GM12878 (cell line): ENCODE measurements around the gene PITPNB. TPM values are rescaled to one million over a fixed set of nuclear protein-coding genes. Genes with fewer than 3 reads are reported as not detected.

ENCODE experiments used
- ATAC-seq: fragments of 200-7000 bp; cut with Tn5 transposase; 3 replicates; pipeline ENCODE4 v1.9.1; 2020; ENCODE audit warnings: mild to moderate bottlenecking, moderate library complexity
- BruUV-seq: library from RNA; stranded (reverse); fragments of 400-500 nt; replicated peaks from 2 replicates; lab custom pipeline; 2021; lab: Mats Ljungman, UMichigan
- CTCF ChIA-PET: fragments of 300-600 bp; sonication (Branson Sonifier 250); formaldehyde crosslinking; extraction: SDS; loops from one replicate; lab custom pipeline; 2021; ENCODE audit warnings: inconsistent platforms; lab: Yijun Ruan, JAX
- POLR2A ChIA-PET: fragments of 350-600 bp; formaldehyde crosslinking; extraction: SDS; loops from one replicate; lab custom pipeline; 2021; ENCODE audit warnings: inconsistent platforms; lab: Charles Lee
- RAD21 ChIA-PET: fragments of 300-600 bp; sonication (Branson Sonifier 250); formaldehyde crosslinking; loops from one replicate; lab custom pipeline; 2023; ENCODE audit warnings: antibody characterized with exemption; ENCODE audit not compliant: unreplicated experiment; lab: Charles Lee
- SMC1A ChIA-PET: fragments of 300-600 bp; sonication (Branson Sonifier 250); formaldehyde crosslinking; loops from one replicate; lab custom pipeline; 2023; ENCODE audit not compliant: unreplicated experiment, uncharacterized antibody; lab: Charles Lee
- DNase-seq: peaks from one replicate; pipeline ENCODE4 v3.0.0-alpha.2; 2011; ENCODE audit warnings: low read depth, low spot score
- FAIRE-seq: peaks from 3 replicates; lab custom pipeline; 2011; peaks lifted over from hg19 to GRCh38; lab: Jason Lieb, UNC
- H2AFZ ChIP-seq: 2 replicates; pipeline ENCODE4 v1.6.0; 2011; ENCODE audit warnings: low read depth, low read length, control low read depth; ENCODE audit not compliant: control insufficient read depth
- H3K27ac ChIP-seq: 2 replicates; pipeline ENCODE4 v1.5.1; 2011; ENCODE audit warnings: control low read depth; ENCODE audit not compliant: control insufficient read depth, insufficient read depth
- H3K27me3 ChIP-seq, 2 experiments: replicated peaks in 1 of 2; 2 replicates each; pipeline versions ENCODE4 v1.6.0 to v1.6.1; 2011; ENCODE audit warnings: low read length in 1 of 2; ENCODE audit not compliant: control insufficient read depth in 2 of 2, insufficient read depth in 2 of 2
- H3K36me3 ChIP-seq, 2 experiments: 2 replicates each; pipeline ENCODE4 v1.5.1; 2011; ENCODE audit warnings: low read length in 1 of 2; ENCODE audit not compliant: control insufficient read depth in 2 of 2, insufficient read depth in 2 of 2
- H3K4me1 ChIP-seq: 2 replicates; pipeline ENCODE4 v1.6.1; 2011; ENCODE audit warnings: mild to moderate bottlenecking, low read length, moderate library complexity, mixed read lengths; ENCODE audit not compliant: control insufficient read depth, insufficient read depth
- H3K4me2 ChIP-seq: 2 replicates; pipeline ENCODE4 v1.6.0; 2011; ENCODE audit warnings: control low read depth; ENCODE audit not compliant: control insufficient read depth, insufficient read depth
- H3K4me3 ChIP-seq: fragments of 200-600 bp; sonication (generic); 2 replicates; pipeline ENCODE4 v1.5.1; 2016
- H3K79me2 ChIP-seq: 2 replicates; pipeline ENCODE4 v1.6.0; 2011; ENCODE audit warnings: low read length; ENCODE audit not compliant: control insufficient read depth, insufficient read depth
- H3K9ac ChIP-seq: 2 replicates; pipeline ENCODE4 v1.8.0; 2011; ENCODE audit warnings: low read length, control low read depth, mixed read lengths; ENCODE audit not compliant: control insufficient read depth, insufficient read depth
- H3K9me3 ChIP-seq: replicated peaks from 3 replicates; pipeline ENCODE4 v1.5.1; 2011; ENCODE audit warnings: mild to moderate bottlenecking, low read length; ENCODE audit not compliant: control insufficient read depth, insufficient read depth
- H4K20me1 ChIP-seq: 2 replicates; pipeline ENCODE4 v1.6.0; 2011; ENCODE audit not compliant: control insufficient read depth, insufficient read depth
- SRF ChIP-seq, 2 experiments: IDR thresholded peaks; 2 replicates each; pipeline ENCODE4 v1.6.1; 2011; ENCODE audit warnings: low read depth in 2 of 2, low read length in 2 of 2, mild to moderate bottlenecking in 1 of 2, moderate library complexity in 1 of 2
- TCF3 ChIP-seq: IDR thresholded peaks from 2 replicates; pipeline ENCODE4 v1.6.1; 2012; ENCODE audit warnings: low read depth, mild to moderate bottlenecking, low read length, borderline replicate concordance; ENCODE audit not compliant: insufficient read depth
- ZBTB11 ChIP-seq: fragments of 450-650 bp; formaldehyde crosslinking; IDR thresholded peaks from 2 replicates; pipeline ENCODE4 v1.5.0; 2022; ENCODE audit warnings: mild to moderate bottlenecking, missing genetic modification characterization
- whole genome bisulfite sequencing: methylation state at CpG from one replicate; pipeline ENCODE4 v1.1.6; 2016; ENCODE audit warnings: low lambda C conversion rate; ENCODE audit not compliant: insufficient replicate concordance, insufficient coverage; ENCODE audit errors: missing lambda C conversion rate; 5-methylcytosine and 5-hydroxymethylcytosine counted together
- in situ Hi-C: fragments of 300-500 bp; cut with MboI; formaldehyde crosslinking; loops from 9 replicates; pipeline ENCODE4 v1.14.3; 2018; ENCODE audit warnings: mixed read lengths
- intact Hi-C: fragments of 100-400 bp; cut with micrococcal nuclease; formaldehyde crosslinking; loops from one replicate; pipeline ENCODE4 v1.14.2; 2022; ENCODE audit not compliant: unreplicated experiment
- polyA plus RNA-seq, 11 experiments: library from polyadenylated mRNA; depleted of rRNA in 4 of 11; unstranded in 6 of 11; stranded (reverse) in 5 of 11; fragments of >200 nt; fragmentation: Nextera tagmentation in 4 of 11; fragmentation: Illumina TruSeq in 1 of 11; extraction: Ambion mirVana in 4 of 11; extraction: Trizol in 1 of 11; gene quantifications; 1 replicate in 1 of 11; 2 replicates in 10 of 11; pipeline versions ENCODE4 v1.2.1 to v1.2.3, GENCODE V29; 2011 to 2016; ENCODE audit warnings: inconsistent platforms in 2 of 11, missing spikeins in 2 of 11, low read depth in 1 of 11
- total RNA-seq, 4 experiments: library from RNA; depleted of rRNA in 3 of 4; stranded (reverse); fragments of >200 nt in 3 of 4; fragmentation: Illumina TruSeq in 1 of 4; extraction: Trizol in 1 of 4; gene quantifications; 2 replicates each; pipeline versions ENCODE4 v1.2.1 to v1.2.3, GENCODE V29; 2013 to 2021

The PITPNB gene
- total and polyA plus RNA-seq, 10 of the 15 experiments (the other 5 are each of a cell fraction or from before 2014, with no cell fraction given), result 19.7 to 116 (median 64.9) TPM

- no peak for TF ChIP-seq ZBTB11 (CRISPR knock-in tag)
- TF ChIP-seq, all 136 proteins: peak for 0
These were observed 45.6 kb downstream of the PITPNB start (continued) for GRCh38 chr22:27873472-27873871.

- DNase-seq (no peak), FAIRE-seq (no peak), ATAC-seq (no peak)
- peaks cover 29% of the 10 kb centered on the region for H3K4me1 ChIP-seq
- TF ChIP-seq SRF (IDR thresholded peaks at IDR 0.05; ENCODE audit: low read depth in 2 of 2, low read length in 2 of 2) (peak in 1 of 2 experiments; percentile 39; a peak in 1 of 4 replicates), TCF3 (no peak)
- no peak overlapping the region for H3K4me2 ChIP-seq
- no peak overlapping the region for H3K4me3 ChIP-seq
- no peaks in the 10 kb centered on the region for H3K9me3 ChIP-seq
- peaks cover 10% of the 10 kb centered on the region for H3K79me2 ChIP-seq
- RAD21 ChIA-PET, result no interaction called here
- 96% methylated on average over 1 of the region's 1 CpG for WGBS
- POLR2A ChIA-PET, result interaction anchor here (0.7 kb wide), 1 partner anchor 1305 kb away, joined by 6 read pairs; no protein-coding TSS in a partner anchor
- intact Hi-C loops (no loop called here), in situ Hi-C loops (no loop called here)
- no peaks in the 10 kb centered on the region for H3K27me3 ChIP-seq
- no peak overlapping the region for H3K9ac ChIP-seq
- CTCF ChIA-PET, result interaction anchor here (1.4 kb wide), 1 partner anchor 9 kb away, joined by 6 read pairs; no protein-coding TSS in a partner anchor
- no peak overlapping the region for H2AFZ ChIP-seq
- no peak overlapping the region for H3K27ac ChIP-seq
- SMC1A ChIA-PET, result interaction anchor here (1.1 kb wide), 1 partner anchor 10 kb away, joined by 5 read pairs; no protein-coding TSS in a partner anchor
- H4K20me1 ChIP-seq, result no peaks in the 10 kb centered on the region
- no TSS peak for BruUV-seq
- peaks cover 6 to 34% of the 10 kb centered on the region in 2 experiments for H3K36me3 ChIP-seq
These were observed 46.6 kb downstream of the PITPNB start for GRCh38 chr22:27872488-27872887.
